Mesodermal cell (in vitro differentiated cells): ENCODE data around the gene SHANK1.

ENCODE experiments used
- H3K27ac ChIP-seq: 2 replicates; pipeline ENCODE4 v1.7.0; 2013; ENCODE audit warnings: mild to moderate bottlenecking, low read depth, low read length, moderate library complexity; ENCODE audit not compliant: severe bottlenecking
- H3K36me3 ChIP-seq: 2 replicates; pipeline ENCODE4 v1.7.1; 2013; ENCODE audit warnings: mild to moderate bottlenecking, low read length, moderate library complexity; ENCODE audit not compliant: control insufficient read depth, insufficient read depth
- H3K4me1 ChIP-seq: one replicate; pipeline ENCODE4 v1.7.1; 2013; ENCODE audit warnings: mild to moderate bottlenecking, low read length; ENCODE audit not compliant: insufficient read depth, control insufficient read depth, poor library complexity, severe bottlenecking
- H3K4me3 ChIP-seq: 2 replicates; pipeline ENCODE4 v1.7.0; 2013; ENCODE audit warnings: low read length, control low read depth, mild to moderate bottlenecking; ENCODE audit not compliant: insufficient read depth, poor library complexity, severe bottlenecking; ENCODE audit errors: extremely low read depth
- H3K9me3 ChIP-seq: 2 replicates; pipeline ENCODE4 v1.7.1; 2013; ENCODE audit warnings: mild to moderate bottlenecking, low read length, moderate library complexity; ENCODE audit not compliant: control insufficient read depth
- WGBS, 2 experiments: methylation state at CpG; one replicate each; pipeline ENCODE4 v1.1.5; 2013; ENCODE audit warnings: missing lambda C conversion rate in 2 of 2; ENCODE audit not compliant: insufficient coverage in 2 of 2; 5-methylcytosine and 5-hydroxymethylcytosine counted together

Gene SHANK1

DNA sequence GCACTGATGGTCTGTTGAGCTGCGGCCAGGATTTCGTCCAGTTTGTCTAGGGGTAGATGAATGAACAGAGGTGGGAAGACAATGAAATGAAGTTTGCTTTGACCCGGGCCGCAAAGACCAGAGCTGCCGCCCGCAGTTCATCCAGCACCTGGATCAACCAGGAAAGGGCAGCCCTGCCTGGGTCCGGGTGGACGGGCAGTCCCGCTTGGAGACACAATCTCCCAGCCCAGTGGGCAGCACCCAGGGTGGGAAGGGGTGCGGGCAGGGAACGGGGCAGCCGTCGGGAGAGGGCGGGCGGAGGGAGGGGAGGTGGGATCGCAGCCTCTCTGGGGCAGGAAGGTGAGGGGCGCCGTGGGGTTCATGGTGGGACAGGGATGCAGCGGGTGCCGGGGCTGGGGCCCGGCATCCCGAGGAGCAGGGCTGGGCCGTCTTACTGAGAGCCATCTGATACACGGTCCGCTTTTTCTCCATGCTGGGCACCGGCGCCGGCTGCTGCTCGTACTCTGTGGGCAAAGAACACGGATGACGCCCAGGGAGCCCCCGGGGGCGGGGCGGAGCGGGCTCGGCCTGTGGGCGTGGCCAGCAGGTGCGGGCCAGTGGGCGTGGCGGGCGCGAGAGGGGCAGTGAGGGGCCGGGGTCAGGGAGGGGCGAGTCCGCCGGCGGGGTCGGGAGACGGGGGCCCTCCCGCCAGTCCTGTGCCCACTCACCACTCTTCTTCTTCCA, 33.1 kb downstream of the SHANK1 start:
- H3K27ac ChIP-seq = no peak overlapping the region
- peaks cover 13% of the 10 kb centered on the region for H3K9me3 ChIP-seq
- no peak overlapping the region for H3K4me3 ChIP-seq
- WGBS, 2 experiments = 61 to 64% methylated on average over 40 to 43 of the region's 50 CpGs
- no peaks in the 10 kb centered on the region for H3K36me3 ChIP-seq
- no peaks in the 10 kb centered on the region for H3K4me1 ChIP-seq

DNA sequence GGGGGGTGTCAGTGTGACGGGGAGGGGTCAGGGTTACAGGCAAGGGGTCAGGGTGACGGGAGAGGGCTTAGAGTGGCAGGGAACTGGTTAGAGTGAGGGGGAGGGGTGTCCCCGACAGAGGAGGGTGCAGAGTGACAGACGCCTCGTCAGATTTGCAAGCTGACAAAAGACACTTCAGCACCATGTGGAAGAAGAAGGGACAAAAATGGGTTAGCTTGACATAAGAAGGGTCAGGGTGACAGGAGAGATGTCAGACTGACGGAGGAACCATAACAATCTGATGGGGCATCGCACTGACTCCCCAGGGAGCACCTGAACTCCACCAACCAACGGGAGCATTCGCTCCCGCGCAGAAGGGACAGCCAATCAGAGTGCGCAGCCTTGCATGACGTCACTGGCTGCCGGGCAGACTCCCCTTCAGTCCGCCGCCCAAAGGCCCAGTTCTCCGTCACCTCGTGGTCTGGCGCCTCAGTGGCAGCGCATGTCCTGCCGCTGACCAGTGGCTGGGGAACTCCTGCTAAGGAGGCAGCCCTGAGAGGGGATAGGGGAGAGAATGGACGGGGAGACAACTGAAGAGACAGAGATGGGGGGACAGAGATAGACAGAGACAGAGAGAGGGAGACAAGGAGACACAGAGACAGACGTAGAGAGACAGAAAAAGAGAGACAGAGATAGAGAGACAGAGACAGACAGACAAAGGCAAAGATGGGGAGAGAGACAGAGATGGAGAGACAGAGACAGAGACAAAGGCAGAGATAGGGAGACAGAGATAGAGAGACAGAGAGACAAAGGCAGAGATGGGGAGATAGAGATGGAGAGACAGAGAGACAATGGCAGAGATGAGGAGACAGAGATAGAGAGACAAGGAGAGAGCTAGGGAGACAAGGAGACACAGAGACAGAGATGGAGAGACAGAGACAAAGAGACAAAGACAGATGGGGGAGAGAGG, 40.2 kb downstream of the SHANK1 start:
- peaks cover 14% of the 10 kb centered on the region for H3K9me3 ChIP-seq
- H3K36me3 ChIP-seq = no peaks in the 10 kb centered on the region
- no peak overlapping the region for H3K27ac ChIP-seq
- no peaks in the 10 kb centered on the region for H3K4me1 ChIP-seq
- no peak overlapping the region for H3K4me3 ChIP-seq
- WGBS, 2 experiments = 39 to 50% methylated on average over 20 to 23 of the region's 23 CpGs

GRCh38 chr19:50678323-50678722, 41.3 kb downstream of the SHANK1 start:
- no peak overlapping the region for H3K4me3 ChIP-seq
- H3K9me3 ChIP-seq = peaks cover 10% of the 10 kb centered on the region
- H3K36me3 ChIP-seq = no peaks in the 10 kb centered on the region
- no peak overlapping the region for H3K27ac ChIP-seq
- WGBS, 2 experiments = 28 to 35% methylated on average over 3 of the region's 3 CpGs
- no peaks in the 10 kb centered on the region for H3K4me1 ChIP-seq

GRCh38 chr19:50677636-50678035, 42.0 kb downstream of the SHANK1 start:
- 42 to 44% methylated on average over 4 of the region's 5 CpGs for WGBS, 2 experiments
- H3K36me3 ChIP-seq = no peaks in the 10 kb centered on the region
- no peak overlapping the region for H3K27ac ChIP-seq
- H3K9me3 ChIP-seq = peaks cover 8% of the 10 kb centered on the region
- H3K4me3 ChIP-seq = no peak overlapping the region
- H3K4me1 ChIP-seq = no peaks in the 10 kb centered on the region

DNA sequence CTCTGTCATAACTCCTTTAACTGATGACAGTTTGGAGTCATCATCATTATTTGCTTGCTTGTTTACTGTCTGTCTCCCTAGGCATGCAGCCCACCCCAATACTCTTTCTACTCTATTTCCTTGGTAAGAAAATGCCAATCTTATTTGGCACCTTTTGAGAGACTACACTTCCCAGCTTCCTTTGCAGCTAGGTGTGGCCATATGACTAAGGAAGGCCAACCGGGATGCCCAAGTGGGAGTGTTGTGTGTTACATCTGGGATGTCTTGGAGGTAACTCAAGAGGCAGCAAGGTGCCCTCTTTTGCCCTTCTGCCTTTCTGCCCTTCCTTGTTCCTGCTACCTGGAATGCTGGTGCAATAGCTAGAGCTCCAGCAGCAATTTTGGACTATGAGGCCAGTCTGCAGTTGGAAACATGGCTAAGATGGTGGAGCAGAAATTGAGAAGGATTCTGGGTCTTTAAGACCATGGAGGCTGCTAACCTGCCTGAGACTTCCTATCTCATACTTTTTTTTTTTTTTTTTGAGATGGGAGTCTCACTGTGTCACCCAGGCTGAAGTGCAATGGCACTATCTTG, 42.9 kb downstream of the SHANK1 start:
- 60% methylated on average over 1 of the region's 1 CpG; no CpG with 5 or more reads in 1 of the 2 experiments for WGBS, 2 experiments
- Histone ChIP-seq H3K27ac (no peak overlapping the region), H3K9me3 (peaks cover 8% of the 10 kb centered on the region), H3K4me1 (no peaks in the 10 kb centered on the region), H3K4me3 (no peak overlapping the region), H3K36me3 (no peaks in the 10 kb centered on the region)

DNA sequence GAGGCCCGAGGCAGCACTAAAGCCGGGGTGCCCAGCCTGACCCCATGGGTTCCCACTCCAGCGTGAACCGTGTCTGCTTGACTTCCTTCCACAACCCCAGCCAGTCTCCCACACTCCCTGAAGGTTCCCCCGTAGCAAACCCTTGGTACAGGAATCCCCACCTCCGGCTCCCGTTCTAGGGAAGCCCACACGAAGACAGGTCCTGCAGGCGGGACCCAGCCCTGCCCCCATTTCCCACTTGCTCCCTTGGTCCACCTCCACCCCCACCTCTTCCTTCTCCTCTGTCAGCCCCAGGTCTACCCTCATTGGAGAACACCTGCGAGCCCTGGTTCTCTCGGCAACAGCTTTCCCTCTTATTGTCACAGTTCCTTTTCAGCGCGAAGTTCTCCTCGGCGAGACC, 46.5 kb downstream of the SHANK1 start:
- Histone ChIP-seq H3K4me1 (no peaks in the 10 kb centered on the region), H3K27ac (no peak overlapping the region), H3K36me3 (no peaks in the 10 kb centered on the region), H3K9me3 (no peaks in the 10 kb centered on the region), H3K4me3 (no peak overlapping the region)
- 71 to 78% methylated on average over 13 to 15 of the region's 15 CpGs for WGBS, 2 experiments

- Histone ChIP-seq H3K4me1 (no peaks in the 10 kb centered on the region), H3K27ac (no peak overlapping the region), H3K9me3 (no peaks in the 10 kb centered on the region), H3K4me3 (no peak overlapping the region), H3K36me3 (no peaks in the 10 kb centered on the region)
- 66% methylated on average over 5 of the region's 5 CpGs for WGBS, 2 experiments
These were observed 49.6 kb downstream of the SHANK1 start for GRCh38 chr19:50670102-50670380.

DNA sequence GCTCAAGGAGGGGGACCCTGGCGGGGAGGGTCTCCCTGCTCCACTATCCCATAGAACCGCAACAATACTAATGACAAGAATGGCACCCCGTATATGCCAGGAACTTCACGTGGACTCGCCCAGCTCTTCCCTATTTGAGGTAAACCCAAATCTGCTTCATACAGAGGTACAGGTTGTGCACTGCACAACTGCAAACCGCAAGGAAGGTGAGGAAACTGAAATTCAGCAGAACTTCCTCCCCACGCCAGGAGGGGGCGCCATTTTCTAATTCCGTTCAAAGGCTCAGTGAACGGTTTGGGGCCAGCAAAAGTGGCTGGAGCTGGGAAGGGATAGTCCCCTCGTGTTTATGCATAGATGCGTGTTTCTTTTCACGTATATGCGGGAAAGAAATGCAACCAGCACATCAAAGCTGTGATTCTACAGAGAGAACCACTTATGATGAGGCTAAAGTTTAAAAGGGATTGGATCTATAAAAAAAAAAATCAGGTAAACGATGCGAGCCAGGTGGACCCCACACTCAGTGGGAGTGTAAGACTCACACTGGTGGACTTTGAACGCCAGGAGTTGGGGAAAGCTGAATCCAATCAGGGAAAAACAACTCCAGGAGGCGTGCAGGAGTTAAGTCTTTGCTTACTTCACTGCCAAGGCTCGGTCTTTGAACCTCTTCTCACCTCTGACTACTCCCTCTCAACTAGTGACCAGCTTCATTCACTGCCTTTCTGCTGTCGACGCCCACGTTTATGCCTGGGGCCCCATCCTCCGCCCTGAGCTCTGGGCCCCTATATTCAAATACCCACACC, 50.1 kb downstream of the SHANK1 start:
- H3K9me3 ChIP-seq = peaks cover under 1% of the 10 kb centered on the region
- H3K4me1 ChIP-seq = no peaks in the 10 kb centered on the region
- no peak overlapping the region for H3K4me3 ChIP-seq
- 65 to 67% methylated on average over 17 to 21 of the region's 23 CpGs for WGBS, 2 experiments
- H3K27ac ChIP-seq = no peak overlapping the region
- H3K36me3 ChIP-seq = no peaks in the 10 kb centered on the region

- Histone ChIP-seq H3K36me3 (no peaks in the 10 kb centered on the region), H3K27ac (no peak overlapping the region), H3K4me1 (no peaks in the 10 kb centered on the region), H3K9me3 (peaks cover 6% of the 10 kb centered on the region), H3K4me3 (no peak overlapping the region)
- 77 to 83% methylated on average over 10 of the region's 20 CpGs for WGBS, 2 experiments
These were observed 50.7 kb downstream of the SHANK1 start for GRCh38 chr19:50668879-50669278.

DNA sequence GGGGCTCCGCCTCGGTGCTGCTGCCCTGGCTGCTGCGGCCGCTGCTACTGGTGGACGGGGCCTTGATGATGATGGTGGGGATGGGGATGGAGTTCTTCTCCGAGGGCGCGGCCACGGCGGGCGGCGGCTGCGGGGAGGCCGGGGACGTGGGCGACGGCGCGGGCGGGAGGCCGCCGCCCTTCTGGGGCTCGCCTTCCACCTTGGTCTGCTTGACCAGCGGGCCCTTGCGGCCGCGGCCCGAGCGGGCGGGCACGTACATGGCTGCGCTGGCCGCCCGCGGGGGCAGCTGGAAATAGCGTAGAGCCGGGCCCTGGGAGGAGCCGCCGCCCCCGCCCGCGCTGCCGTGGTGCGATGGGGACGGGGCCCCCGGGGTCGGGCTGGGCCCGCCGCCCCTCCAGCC, 51.2 kb downstream of the SHANK1 start:
- Histone ChIP-seq H3K4me3 (no peak overlapping the region), H3K9me3 (peaks cover 6% of the 10 kb centered on the region), H3K4me1 (no peaks in the 10 kb centered on the region), H3K27ac (no peak overlapping the region), H3K36me3 (no peaks in the 10 kb centered on the region)
- WGBS, 2 experiments = 49 to 57% methylated on average over 11 to 37 of the region's 49 CpGs
